Activated CD4-positive, alpha-beta T cell treated with anti-CD3 and anti-CD28 coated beads, Interleukin-2, amount 10 ng/mL, durations not matched to agents 24 days and 14 days (primary cell): ENCODE results near the gene UGT1A6. TPM values are rescaled to one million over a fixed set of nuclear protein-coding genes. Genes with fewer than 3 reads are reported as not detected.

Experiments
- DNase-seq: peaks from one replicate; pipeline ENCODE4 v3.0.0; 2022
- H3K27ac Mint-ChIP-seq: one replicate; pipeline ENCODE4 v1.8.0; 2022; ENCODE audit warnings: mild to moderate bottlenecking, mixed read lengths
- H3K27me3 Mint-ChIP-seq: one replicate; pipeline ENCODE4 v1.8.0; 2022; ENCODE audit warnings: mixed read lengths
- H3K36me3 Mint-ChIP-seq: one replicate; pipeline ENCODE4 v1.8.0; 2022; ENCODE audit warnings: low read depth, mild to moderate bottlenecking, mixed read lengths
- H3K4me1 Mint-ChIP-seq: one replicate; pipeline ENCODE4 v1.8.0; 2021; ENCODE audit warnings: mixed read lengths
- H3K4me3 Mint-ChIP-seq: one replicate; pipeline ENCODE4 v1.8.0; 2022; ENCODE audit warnings: mild to moderate bottlenecking, moderate library complexity, mixed read lengths
- H3K9me3 Mint-ChIP-seq: one replicate; pipeline ENCODE4 v1.8.0; 2021; ENCODE audit warnings: mixed read lengths
- intact Hi-C: fragments of 100-400 bp; cut with micrococcal nuclease; formaldehyde crosslinking; loops from one replicate; pipeline ENCODE4 v1.15.1; 2023
- total RNA-seq: library from RNA; stranded (reverse); gene quantifications from 2 replicates; pipeline ENCODE4 v1.2.3, GENCODE V29; 2022

Gene UGT1A6
- total RNA-seq, 1 donor from 2014 or later = not detected

DNA sequence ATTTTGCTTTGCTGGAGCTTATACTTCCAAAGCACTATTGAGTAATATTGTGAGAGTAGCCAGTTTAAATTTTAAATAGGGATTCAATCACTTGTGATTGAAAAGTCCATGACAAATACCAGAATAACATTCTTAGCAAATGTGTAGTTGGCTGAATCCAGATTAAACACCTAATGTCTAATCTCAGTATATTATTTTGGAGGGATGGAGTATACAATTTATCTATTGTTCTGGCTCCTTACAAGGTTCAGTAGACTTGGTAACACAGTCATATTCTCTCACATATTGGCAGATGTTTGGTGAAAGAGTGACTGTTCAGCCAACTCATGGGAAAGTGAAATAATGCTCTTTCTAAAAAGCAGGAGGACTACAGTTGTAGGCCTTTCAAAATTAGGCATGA lies 18.8 kb upstream of the UGT1A6 start:
- intact Hi-C loops = no loop called here
- Mint-ChIP-seq H3K4me1 (no peaks in the 10 kb centered on the region), H3K9me3 (peaks cover 3% of the 10 kb centered on the region), H3K27me3 (peaks cover 17% of the 10 kb centered on the region), H3K27ac (no peak overlapping the region), H3K4me3 (no peak overlapping the region), H3K36me3 (no peaks in the 10 kb centered on the region)
- DNase-seq = no peak

DNA sequence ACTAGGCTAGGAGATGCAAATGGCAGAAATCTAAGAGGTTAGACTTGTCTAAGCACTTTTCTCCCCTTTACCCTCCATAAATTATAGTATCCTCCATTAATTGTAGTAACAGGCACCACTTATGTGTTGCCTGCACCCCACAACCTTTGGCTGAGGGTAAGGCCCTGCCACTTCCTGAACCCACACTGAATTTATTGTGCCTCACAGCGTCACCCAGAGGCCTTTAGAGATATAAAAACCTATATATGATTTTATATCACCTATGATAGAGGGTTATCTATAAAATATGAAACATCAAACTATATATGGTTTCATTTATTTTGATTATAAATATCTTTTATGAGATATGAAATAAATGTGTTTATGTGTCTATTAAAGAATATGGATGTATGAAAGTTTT lies 18.4 kb upstream of the UGT1A6 start:
- Mint-ChIP-seq H3K36me3 (no peaks in the 10 kb centered on the region), H3K4me1 (no peaks in the 10 kb centered on the region), H3K27ac (no peak overlapping the region), H3K27me3 (peaks cover 18% of the 10 kb centered on the region), H3K4me3 (no peak overlapping the region), H3K9me3 (peaks cover 3% of the 10 kb centered on the region)
- intact Hi-C loops = no loop called here
- no peak for DNase-seq

DNA sequence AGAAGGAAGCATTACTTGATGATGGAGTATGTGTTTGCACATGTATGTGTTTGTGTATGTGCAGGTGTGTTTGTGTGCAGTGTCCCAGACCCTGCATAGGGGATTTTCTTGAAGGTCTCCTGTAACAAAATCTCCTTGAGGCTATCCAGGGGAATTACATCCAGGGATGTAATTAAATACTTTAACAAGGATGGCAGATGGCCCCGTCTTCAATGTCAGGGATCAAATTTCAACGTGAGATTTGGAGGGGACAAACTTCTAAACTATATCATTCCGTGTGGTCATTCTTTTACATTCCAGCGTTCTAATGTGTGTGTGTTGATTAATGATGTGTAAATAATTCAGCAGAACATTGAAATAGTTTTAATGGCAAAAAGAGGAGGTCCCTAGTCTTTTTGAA lies 17.7 kb upstream of the UGT1A6 start:
- H3K4me3 Mint-ChIP-seq = no peak overlapping the region
- no peak for DNase-seq
- H3K4me1 Mint-ChIP-seq = no peaks in the 10 kb centered on the region
- H3K27me3 Mint-ChIP-seq = peaks cover 23% of the 10 kb centered on the region
- intact Hi-C loops = no loop called here
- H3K9me3 Mint-ChIP-seq = peaks cover 2% of the 10 kb centered on the region
- no peak overlapping the region for H3K27ac Mint-ChIP-seq
- H3K36me3 Mint-ChIP-seq = no peaks in the 10 kb centered on the region

DNA sequence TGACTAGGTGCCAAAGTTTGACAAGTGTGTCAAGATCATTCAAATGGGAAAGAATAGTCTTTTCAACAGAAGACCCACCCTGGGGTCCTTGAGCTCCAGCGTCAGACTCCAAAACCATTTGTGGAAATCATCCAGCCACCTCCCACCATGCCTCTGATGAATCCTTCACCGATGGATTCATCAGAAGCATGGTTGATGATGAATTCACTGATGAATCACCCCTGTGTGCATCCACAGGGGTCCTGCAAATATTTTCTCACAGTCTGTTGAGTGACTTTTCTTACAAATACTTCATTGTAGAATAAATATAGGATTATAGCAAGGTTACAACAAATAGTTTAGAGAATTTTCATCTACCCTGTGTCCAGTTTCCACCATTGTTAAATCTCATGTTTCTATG lies 16.6 kb upstream of the UGT1A6 start:
- no peak for DNase-seq
- Mint-ChIP-seq H3K36me3 (no peaks in the 10 kb centered on the region), H3K9me3 (no peaks in the 10 kb centered on the region), H3K27me3 (peaks cover 18% of the 10 kb centered on the region), H3K4me1 (no peaks in the 10 kb centered on the region), H3K27ac (no peak overlapping the region), H3K4me3 (no peak overlapping the region)
- intact Hi-C loops = no loop called here

DNA sequence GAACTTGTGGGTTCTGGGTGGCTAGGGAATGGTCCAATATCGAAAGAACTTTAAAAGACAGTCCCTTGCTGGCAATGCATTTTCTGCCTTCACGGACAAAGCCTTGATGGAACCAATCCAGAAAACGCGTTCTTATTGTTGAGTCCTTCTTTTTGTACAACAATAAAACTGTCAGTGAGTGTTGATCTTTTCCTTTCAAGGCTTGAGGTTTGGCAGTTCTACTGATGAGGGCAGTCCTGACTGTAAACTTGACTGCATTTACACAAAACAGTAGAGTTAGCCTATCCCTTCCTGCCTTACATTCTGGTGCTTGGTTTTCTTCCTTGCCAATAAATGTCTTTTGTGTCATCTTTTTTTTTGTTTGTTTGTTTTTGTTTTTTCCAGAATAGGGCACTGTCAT lies 13.5 kb upstream of the UGT1A6 start:
- Mint-ChIP-seq H3K4me3 (no peak overlapping the region), H3K4me1 (no peaks in the 10 kb centered on the region), H3K36me3 (no peaks in the 10 kb centered on the region), H3K9me3 (no peaks in the 10 kb centered on the region), H3K27ac (no peak overlapping the region), H3K27me3 (peaks cover 11% of the 10 kb centered on the region)
- DNase-seq = no peak
- intact Hi-C loops = no loop called here

DNA sequence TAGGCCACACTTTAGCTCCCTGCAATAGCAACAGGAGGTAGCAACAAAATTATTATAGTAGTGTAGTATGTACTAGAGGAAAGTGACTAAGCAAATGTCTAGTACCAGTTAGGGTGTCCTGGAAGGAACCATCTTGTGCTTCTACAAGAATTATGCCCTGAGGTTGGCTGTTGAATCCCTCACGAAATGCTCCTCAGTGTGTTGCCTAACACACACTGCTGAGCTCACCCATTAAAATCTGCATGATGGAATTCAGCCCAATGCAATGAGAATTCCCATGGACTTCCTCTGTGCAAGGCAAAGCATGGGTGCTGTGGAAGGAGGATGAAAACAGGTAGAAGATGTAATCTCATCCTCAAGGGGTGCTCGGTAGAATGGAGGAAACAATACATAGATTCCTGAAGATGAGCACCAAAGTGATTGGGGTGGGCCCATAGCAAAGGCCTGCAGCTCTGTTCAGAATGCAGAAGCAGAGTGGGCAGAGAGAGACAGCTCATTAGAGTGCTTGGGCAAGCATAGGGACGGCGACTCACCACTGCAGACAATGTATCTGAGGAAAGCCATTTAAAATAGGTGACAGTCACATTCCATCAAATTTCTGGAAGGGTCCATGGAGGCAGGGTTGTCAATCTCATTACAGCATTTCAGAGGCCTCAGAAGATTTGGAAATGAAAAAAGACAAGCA lies 12.2 kb upstream of the UGT1A6 start:
- H3K27me3 Mint-ChIP-seq = peaks cover 14% of the 10 kb centered on the region
- no peak overlapping the region for H3K4me3 Mint-ChIP-seq
- intact Hi-C loops = no loop called here
- H3K4me1 Mint-ChIP-seq = no peaks in the 10 kb centered on the region
- no peaks in the 10 kb centered on the region for H3K36me3 Mint-ChIP-seq
- no peaks in the 10 kb centered on the region for H3K9me3 Mint-ChIP-seq
- DNase-seq = no peak
- H3K27ac Mint-ChIP-seq = no peak overlapping the region

DNA sequence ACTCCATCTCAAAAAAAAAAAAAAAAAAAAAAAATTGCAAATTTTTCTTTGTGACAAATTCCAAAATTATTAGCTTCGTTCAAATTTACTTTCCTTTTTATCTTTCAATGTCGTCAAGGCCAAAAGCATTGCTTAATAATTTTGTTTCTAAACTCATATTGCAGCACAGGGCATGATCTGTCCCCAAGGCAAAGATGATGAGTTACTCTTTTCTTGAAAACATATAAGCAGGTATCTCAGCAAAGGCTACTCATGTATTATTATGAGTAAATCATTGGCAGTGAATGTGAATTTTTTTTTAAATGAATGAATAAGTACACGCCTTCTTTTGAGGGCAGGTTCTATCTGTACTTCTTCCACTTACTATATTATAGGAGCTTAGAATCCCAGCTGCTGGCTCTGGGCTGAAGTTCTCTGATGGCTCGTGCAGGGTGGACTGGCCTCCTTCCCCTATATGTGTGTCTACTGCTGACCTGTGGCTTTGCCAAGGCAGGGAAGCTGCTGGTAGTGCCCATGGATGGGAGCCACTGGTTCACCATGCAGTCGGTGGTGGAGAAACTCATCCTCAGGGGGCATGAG lies 11.1 kb upstream of the UGT1A6 start, which contains the start of gene UGT1A7:
Gene UGT1A7 (plus strand): TSS at position 381 of the 579 bp plus-strand sequence. CDS start 37 bp downstream, at position 418.
- Mint-ChIP-seq H3K9me3 (no peaks in the 10 kb centered on the region), H3K36me3 (no peaks in the 10 kb centered on the region), H3K4me1 (no peaks in the 10 kb centered on the region), H3K27ac (no peak within 1 kb of the TSS), H3K4me3 (no peak within 1 kb of the TSS), H3K27me3 (peaks cover 14% of the 10 kb centered on the region)
- DNase-seq = no peak
- intact Hi-C loops = no loop called here

DNA sequence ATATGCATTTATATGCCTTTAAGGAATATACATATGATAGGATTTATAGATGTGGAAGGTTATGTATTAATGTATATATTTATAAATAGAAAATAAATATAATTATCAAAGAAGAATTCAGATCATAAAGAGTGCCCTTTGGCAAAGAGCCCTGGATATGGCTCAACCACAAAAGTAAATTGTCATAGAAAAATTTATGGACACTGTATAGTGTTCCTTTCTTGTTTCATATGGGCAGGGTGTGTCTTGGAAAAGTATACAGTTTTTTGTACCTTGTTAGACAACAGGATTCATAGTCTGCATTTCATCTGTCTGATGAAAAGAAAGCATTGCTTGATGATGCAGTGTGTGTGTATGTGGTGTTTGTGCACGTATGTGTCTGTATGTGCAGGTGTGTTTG lies 8.1 kb upstream of the UGT1A6 start:
- no peaks in the 10 kb centered on the region for H3K4me1 Mint-ChIP-seq
- H3K9me3 Mint-ChIP-seq = no peaks in the 10 kb centered on the region
- peaks cover 21% of the 10 kb centered on the region for H3K27me3 Mint-ChIP-seq
- H3K4me3 Mint-ChIP-seq = no peak overlapping the region
- no peak for DNase-seq
- no peaks in the 10 kb centered on the region for H3K36me3 Mint-ChIP-seq
- no peak overlapping the region for H3K27ac Mint-ChIP-seq
- intact Hi-C loops = no loop called here

DNA sequence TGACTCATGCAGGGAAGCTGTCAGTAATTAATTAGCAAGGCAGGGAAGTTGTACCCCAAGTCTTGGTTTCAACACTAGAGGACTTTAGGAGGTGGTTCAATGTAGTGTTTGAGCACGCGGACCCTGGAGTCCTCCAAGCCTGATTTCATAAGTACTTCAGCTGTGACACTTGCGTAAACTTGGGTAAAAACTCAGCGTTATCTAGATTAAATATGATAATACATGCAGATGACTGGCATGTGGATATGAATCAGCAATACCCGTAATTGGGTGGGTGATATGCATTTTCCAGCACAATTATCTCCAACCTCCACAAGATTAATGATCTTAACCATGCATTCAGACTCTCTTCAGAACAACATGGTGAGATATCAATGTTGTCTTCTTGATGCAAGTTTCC lies 5.8 kb upstream of the UGT1A6 start:
- no peak overlapping the region for H3K27ac Mint-ChIP-seq
- H3K4me1 Mint-ChIP-seq = no peaks in the 10 kb centered on the region
- DNase-seq = no peak
- no peaks in the 10 kb centered on the region for H3K9me3 Mint-ChIP-seq
- peaks cover 20% of the 10 kb centered on the region for H3K27me3 Mint-ChIP-seq
- H3K36me3 Mint-ChIP-seq = no peaks in the 10 kb centered on the region
- no peak overlapping the region for H3K4me3 Mint-ChIP-seq
- intact Hi-C loops = no loop called here

DNA sequence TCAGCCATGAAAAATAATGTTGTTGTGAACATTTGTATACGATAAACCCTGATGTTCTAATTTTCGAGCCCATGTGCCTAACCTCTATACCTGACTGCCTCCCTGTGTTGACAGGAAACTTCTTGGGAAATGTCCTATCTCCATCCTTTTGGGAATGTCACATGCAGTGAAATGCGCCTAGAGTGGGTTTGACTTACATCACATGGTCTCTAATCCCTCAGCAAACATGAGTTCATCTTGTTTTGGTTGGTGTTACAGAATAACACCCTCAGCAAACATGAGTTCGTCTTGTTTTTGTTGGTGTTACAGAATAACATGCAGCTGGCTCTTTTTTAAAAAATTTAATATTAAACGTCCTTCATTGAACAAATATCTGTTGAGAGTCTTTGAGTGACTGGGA lies 4.3 kb upstream of the UGT1A6 start:
- H3K27me3 Mint-ChIP-seq = peaks cover 20% of the 10 kb centered on the region
- H3K4me1 Mint-ChIP-seq = no peaks in the 10 kb centered on the region
- intact Hi-C loops = no loop called here
- H3K4me3 Mint-ChIP-seq = no peak overlapping the region
- no peaks in the 10 kb centered on the region for H3K9me3 Mint-ChIP-seq
- no peak for DNase-seq
- H3K27ac Mint-ChIP-seq = no peak overlapping the region
- H3K36me3 Mint-ChIP-seq = no peaks in the 10 kb centered on the region

DNA sequence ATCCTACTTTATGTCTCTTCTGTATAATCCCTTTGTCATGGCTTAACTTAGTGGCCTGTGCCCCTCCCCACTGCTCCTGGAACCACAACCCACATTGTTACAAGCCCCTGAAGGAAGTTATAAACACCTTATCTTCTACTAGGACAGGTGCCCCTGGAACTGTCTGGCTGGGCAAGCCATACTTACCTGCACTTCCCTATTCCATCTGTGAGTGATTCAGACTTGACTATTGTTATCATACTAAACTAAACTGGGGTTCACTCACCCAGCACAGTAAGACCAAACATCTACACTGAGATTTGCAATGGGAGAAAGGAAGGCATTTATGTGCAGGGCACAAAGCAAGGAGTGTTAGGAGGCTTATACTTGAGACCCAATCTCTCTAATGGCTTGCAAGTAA lies 3.7 kb upstream of the UGT1A6 start:
- no peak overlapping the region for H3K4me3 Mint-ChIP-seq
- peaks cover 24% of the 10 kb centered on the region for H3K27me3 Mint-ChIP-seq
- no peak for DNase-seq
- H3K4me1 Mint-ChIP-seq = no peaks in the 10 kb centered on the region
- H3K27ac Mint-ChIP-seq = no peak overlapping the region
- intact Hi-C loops = no loop called here
- H3K36me3 Mint-ChIP-seq = no peaks in the 10 kb centered on the region
- H3K9me3 Mint-ChIP-seq = no peaks in the 10 kb centered on the region

DNA sequence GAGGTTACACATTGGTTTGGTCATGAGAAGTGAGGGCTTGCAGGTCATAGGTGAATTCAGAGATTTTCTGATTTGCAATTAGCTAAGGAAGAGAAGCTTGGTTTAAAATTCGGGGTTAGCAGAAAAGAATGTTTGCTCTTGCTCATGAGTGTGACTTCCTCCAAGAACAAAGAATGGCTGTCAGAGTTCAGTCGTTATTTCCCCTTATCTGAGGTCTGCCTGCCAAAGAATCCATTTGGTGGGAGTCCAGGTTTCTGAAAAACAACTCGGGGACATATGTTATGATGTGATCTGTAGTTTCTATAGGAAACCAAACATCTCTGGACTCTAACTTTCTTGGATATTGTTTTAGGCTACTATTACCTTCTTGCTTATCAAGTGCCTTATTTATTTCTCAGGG lies 3.2 kb upstream of the UGT1A6 start:
- no peaks in the 10 kb centered on the region for H3K36me3 Mint-ChIP-seq
- no peaks in the 10 kb centered on the region for H3K9me3 Mint-ChIP-seq
- DNase-seq = no peak
- H3K27me3 Mint-ChIP-seq = peaks cover 24% of the 10 kb centered on the region
- no peaks in the 10 kb centered on the region for H3K4me1 Mint-ChIP-seq
- H3K4me3 Mint-ChIP-seq = no peak overlapping the region
- intact Hi-C loops = no loop called here
- no peak overlapping the region for H3K27ac Mint-ChIP-seq

DNA sequence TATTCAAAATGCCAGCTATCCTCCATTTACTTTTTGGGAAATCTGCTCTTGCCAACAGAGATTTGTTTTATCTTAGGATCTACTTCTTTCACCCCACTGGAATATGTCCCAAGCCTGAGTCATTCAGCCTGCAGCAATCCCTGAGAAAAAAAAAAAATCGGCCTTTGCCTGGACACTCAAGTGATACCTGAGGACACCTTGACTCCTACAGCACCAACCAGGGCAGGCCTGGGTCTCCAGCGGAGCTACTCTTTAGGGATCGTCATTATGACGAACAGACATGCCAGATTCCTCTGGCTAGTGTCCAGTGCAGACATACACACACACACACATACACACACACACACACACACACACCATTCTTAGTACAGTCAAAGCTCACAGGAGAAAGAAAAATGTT lies 2.2 kb upstream of the UGT1A6 start:
- H3K27ac Mint-ChIP-seq = no peak overlapping the region
- no peaks in the 10 kb centered on the region for H3K9me3 Mint-ChIP-seq
- no peaks in the 10 kb centered on the region for H3K4me1 Mint-ChIP-seq
- DNase-seq = no peak
- H3K36me3 Mint-ChIP-seq = no peaks in the 10 kb centered on the region
- peaks cover 21% of the 10 kb centered on the region for H3K27me3 Mint-ChIP-seq
- intact Hi-C loops = no loop called here
- H3K4me3 Mint-ChIP-seq = no peak overlapping the region

DNA sequence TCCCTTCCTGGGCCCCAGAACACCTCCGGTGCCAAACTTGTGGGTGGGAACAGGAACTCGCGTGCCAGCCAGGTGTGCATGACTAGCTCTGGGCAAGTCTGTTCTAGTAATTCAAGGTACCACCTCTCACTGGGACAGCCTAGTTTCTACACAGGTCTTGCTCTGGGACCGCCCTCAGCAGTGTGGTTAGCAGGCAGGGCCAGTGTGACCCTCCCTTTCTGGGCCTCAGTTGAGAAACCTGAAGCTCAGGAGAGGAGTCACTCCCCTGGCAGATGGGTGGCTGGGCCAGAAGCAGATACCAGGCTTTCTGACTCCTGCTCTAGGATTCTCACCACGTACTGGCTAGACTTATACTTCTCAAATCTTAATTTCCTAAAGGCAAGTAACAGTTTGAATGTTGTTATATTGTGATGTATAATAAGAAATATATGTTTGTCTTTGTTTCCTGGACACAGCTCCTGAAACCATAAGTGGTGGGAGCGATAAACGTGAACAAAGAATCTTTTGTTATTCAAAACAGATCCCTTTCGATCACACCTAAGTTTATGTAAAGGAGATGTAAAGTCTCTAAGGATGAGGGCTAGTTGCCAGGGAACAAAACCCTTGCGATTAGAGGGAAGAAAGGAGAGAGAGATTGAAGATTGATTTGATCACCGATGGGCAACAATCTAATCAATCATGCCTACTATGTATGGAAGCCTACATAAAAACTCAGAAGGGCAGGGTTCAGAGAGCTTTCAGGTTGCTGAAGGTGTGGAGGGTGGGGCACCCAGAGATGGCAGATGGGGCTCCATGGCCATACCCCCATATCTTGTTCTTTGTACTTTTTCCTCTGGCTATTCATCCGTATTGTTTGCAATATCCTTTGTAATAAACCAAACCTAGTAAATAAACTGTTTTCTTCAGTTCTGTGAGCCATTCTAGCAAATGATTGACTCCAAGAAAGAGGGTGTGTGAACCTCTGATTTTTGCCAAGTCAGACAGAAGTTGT lies 952 bp upstream of the UGT1A6 start:
- Mint-ChIP-seq H3K4me1 (no peaks in the 10 kb centered on the region), H3K36me3 (no peaks in the 10 kb centered on the region), H3K27ac (no peak overlapping the region), H3K9me3 (no peaks in the 10 kb centered on the region), H3K4me3 (no peak overlapping the region), H3K27me3 (peaks cover 21% of the 10 kb centered on the region)
- DNase-seq = no peak
- intact Hi-C loops = no loop called here
